Activated CD4-positive, alpha-beta T cell treated with anti-CD3 and anti-CD28 coated beads, Interleukin-2, amount 50 U/mL, for 4 hours (primary cell): ENCODE measurements around the gene GCNT3.
"Not testable (repeated sequence)": the region's sequence is repeated elsewhere in the genome, so short reads cannot be mapped to it uniquely, and the experiment has no call there.

Experiments used
- DNase-seq, 2 experiments: peaks; one replicate each; pipeline ENCODE4 v3.0.0-alpha.2; 2020

Gene GCNT3

DNA sequence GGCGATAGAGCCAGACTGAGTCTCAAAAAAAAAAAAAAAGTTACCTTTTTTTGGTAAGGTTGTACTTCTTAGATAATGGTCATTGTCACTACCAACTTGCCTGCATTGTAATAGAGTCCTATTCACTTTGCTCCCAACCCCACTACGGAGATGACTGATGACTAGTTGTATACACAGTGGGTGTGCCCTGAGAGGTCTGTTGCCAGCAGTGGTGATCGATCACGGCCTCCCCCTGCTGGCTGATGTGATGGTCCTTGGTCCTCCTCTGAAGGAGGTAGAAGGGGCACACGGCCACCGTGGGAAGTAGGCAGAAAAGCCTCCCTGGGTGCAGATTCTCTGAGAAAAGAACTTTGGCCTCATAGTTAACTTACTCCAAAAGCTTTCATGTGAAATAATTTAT is 10.7 kb downstream of the GCNT3 start:
- DNase-seq = peak in 1 of 2 experiments; percentile 17

DNA sequence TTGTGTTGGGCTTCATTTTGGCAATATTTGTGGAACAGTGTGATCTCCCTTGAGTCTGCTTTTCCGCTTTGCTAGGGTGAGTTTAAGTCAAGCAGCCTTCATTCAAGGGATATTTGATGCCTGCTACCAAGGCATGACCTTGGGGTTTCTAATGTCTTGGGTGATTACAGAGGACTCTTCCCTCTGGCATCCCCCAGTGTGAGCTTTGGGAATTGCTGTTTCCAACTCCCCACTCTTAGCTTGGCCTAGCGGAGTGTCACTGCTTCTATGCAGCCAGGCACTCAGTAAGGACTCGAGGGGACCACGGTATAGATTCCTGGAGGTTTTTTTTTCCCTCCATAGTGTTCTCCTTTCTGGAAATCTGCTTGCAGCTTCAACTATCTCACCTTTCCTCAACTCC is 21.1 kb downstream of the GCNT3 start:
- no peak for DNase-seq

DNA sequence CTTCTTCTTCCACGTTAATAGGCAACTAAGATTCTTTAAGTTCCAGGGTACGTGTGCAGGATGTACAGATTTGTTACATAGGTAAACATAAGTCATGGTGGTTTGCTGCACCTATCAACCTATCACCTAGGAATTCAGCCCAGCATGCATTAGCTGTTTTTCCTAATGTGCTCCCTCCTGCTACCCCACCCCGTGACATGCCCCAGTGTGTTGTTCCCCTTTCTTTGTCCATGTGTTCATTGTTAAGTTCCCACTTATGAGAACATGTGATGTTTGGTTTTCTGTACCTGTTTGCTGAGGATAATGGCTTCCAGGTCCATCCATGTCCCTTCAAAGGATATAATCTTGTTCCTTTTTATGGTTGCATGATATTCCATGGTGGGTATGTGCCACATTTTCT is 24.6 kb downstream of the GCNT3 start:
- no peak for DNase-seq

DNA sequence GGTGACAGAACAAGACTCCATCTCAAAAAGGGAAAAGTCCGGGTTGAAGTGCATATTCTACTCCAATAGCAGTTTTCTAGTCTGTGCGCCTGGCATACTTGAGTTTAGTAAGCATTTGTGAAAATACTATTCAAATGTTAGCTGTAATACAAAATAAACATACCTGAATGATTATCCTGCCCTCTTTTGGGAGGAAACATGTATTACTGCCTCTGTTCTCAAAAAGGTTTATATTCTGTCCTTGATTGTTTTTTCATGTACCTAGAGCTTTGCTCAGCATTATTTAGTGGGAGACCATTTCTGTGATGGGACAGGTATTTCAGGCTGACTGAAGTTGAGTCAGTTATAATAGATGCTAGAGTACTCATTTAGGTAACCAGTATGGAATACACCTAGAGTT is 25.9 kb downstream of the GCNT3 start:
- not testable (repeated sequence) for DNase-seq

DNA sequence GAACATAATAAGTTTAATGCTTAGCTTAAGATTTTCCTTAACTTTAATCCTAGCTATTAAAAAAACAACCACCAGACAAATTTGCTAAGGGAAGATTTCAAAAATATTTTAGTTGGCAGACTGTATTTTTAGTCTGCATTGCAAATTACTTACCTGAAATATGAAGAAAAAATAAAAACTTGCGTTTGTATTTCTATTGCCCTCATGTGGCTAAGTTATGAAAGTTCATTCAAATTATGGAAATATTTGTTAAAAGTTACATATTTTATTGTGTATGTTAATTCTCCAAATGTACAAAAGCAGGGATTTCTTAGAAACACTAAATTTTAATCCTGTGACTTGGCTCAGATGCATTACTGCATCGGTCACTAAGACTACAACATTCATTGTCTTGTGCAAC is 30.8 kb downstream of the GCNT3 start:
- DNase-seq = no peak

DNA sequence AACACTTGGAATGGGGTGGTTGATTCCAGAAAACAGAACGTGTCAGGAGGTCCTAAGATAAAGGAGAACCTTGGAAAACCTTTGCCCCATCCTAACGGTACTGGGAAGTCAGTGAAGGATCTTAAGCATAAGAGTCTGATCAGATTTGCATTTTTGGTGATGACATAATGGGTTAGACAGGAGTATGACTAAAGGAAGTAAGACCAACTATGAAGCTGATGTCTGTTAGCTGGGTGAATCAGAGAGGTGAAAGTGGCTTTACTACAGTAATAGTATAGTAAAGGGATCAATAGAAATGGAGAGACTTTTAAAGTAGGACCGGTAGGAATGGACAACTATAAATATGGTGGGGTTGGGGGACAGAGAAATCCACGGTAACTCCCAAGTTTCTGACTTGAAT is 33.2 kb downstream of the GCNT3 start:
- DNase-seq = no peak

DNA sequence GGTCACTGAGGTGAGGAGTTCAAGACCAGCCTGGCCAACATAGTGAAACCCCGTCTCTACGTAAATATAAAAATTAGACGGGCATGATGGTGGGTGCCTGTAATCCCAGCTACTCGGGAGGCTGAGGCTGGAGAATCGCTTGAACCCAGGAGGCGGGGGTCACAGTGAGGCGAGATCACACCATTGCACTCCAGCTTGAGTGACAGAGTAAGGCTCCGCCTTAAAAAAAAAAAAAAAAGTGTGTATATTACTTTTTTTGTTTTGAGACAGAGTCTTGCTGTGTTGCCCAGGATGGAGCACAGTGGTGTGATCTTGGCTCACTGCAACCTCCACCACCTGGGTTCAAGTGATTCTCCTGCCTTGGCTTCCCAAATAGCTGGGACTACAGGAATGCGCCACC is 34.2 kb downstream of the GCNT3 start:
- not testable (repeated sequence) for DNase-seq

DNA sequence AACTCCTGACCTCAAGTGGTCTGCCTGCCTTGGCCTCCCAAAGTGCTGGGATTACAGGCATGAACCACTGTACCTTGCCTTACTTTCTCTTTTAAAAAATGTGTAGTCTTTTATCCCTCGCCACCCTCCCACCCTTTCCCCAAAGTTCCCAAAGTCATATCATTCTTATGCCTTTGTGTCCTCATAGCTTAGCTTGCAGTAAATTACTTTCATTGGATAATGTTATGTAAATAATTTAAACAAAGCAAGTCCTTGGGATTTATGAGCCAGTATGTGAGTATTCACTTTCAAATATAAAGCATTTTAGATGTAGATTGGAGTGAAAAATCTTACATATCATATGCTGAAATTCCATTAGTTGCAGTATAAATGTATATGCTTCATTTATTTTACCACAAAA is 34.7 kb downstream of the GCNT3 start:
- DNase-seq = no peak

DNA sequence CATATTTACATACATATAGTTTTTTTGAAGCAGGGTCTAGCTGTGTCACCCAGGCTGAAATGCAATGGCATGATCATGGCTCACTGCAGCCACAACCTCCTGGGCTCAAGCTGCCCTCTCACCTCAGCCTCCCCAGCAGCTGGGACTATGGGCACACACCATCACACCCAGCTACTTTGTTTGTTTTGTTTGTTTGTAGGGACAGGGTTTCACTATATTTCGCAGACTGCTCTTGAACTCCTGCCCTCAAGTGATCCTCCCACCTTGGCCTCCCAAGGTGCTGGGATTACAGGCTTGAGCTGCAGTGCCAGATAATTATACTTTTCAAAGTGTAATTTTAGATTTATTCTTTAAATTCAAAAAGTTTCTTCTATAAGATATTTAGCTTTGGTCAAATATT is 35.5 kb downstream of the GCNT3 start:
- DNase-seq = no peak

DNA sequence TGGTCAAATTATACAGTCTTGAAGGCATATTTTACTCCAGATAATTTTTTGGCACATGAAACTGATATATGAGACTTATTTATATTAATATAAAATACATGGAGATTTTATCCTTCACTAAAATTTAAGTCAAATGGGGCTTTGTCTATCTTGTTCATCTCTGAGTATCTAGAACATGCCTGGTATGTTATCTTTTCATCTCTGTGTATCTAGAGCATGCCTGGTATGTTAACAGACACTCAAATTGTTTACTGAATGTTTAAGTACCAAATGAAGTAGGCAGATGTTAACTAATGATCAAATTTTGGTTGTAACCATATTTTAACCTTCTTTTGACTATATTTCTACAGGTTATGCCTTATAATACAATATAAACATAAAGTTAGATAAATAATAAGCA is 38.0 kb downstream of the GCNT3 start:
- no peak for DNase-seq

DNA sequence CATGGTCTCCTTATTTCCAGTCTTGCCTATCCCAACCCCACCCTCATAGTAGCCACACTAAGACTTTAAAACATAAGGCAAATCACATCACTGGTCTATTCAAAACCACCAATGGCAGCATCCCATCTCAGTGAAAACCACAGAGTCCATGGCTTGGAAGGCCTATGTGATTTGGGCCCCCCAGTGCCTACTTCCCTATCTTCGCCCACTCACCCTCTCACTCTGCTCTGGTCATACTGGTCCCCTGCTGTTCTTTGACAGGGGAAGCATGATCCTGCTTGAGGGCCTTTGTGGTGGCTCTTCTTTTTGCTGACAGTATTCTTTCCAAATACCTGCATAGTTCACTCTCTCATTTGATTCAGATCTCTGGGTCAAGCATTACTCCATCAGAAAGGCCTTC is 42.5 kb downstream of the GCNT3 start:
- DNase-seq = no peak

DNA sequence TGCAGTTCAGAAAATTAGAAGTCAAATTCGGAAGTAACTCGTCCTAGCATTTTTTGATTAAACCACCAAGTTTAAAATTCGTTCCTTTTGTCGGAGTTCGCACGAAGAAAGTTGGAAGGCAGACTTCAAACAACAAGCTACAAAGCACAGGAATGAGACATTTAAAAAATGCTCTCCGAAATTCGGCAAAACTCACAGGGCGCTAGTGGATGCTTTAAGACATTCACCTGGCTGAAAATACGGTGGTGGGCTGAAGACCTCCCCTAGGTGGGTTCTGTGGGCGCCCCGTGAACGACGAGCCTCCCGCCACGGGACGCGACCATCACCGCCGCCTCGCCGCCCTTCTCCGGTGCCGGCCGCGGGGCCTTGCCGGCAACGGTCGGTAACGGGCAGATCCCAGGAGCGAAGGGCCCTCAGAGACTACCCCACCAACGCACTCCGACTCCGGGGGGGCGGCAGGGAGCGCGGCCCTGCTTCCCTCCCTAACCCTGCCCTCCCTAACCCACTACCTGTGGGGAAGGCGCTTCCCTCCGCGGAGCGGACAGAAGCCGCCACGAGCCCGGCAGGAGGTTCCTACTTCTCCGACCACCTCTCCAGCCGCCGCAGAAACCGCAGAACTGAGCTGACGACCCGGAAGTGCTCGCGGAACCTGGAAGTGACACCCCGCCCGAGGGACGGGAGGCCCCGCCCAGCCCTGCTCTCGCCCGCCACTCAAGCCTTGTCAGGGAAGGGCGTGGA is 45.5 kb downstream of the GCNT3 start, which contains the start of gene GTF2A2:
Gene GTF2A2 (minus strand): TSS at position 619 of the 738 bp plus-strand sequence. CDS start 5,238 bp downstream, outside the sequence.
- DNase-seq = peak; percentile 86 to 87

DNA sequence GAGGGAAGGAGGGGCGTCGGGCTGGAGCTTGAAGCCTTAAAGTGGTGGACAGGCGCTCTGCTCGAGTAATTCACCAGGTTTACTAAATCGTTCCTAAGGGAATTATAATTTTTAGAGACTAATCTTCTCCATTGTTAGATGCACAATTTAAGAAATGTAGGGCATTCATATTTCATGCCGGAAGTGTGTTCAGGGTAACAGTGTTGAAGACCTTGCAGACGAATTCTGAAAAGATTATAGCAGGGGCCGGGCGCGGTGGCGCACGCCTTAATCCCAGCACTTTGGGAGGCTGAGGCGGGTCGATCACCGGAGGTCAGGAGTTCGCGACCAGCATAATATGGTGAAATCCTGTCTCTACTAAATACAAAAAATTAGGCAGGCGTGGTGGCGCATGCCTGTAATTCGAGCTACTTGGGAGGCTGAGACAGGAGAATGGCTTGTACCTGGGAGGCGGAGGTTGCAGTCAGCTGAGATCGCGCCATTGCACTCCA is 46.1 kb downstream of the GCNT3 start:
- no peak for DNase-seq

DNA sequence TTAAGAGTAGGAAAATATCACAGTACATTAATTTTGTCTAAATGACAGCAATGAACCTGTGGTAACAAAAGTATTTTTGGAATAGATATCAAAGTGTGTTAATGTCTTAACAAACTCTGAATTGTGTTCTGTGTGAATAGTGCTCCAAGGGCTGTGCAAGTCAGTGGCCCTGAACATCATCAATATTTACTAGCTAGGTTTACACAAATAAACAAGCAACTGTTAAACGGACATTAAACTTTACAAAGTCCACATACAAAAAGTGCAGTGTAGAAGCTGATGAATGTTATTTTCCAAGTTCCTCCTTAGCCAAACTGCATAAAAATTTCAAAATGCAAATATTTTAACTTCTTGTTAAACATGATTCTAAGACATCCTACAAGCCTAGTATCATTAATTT is 47.8 kb downstream of the GCNT3 start:
- no peak for DNase-seq

DNA sequence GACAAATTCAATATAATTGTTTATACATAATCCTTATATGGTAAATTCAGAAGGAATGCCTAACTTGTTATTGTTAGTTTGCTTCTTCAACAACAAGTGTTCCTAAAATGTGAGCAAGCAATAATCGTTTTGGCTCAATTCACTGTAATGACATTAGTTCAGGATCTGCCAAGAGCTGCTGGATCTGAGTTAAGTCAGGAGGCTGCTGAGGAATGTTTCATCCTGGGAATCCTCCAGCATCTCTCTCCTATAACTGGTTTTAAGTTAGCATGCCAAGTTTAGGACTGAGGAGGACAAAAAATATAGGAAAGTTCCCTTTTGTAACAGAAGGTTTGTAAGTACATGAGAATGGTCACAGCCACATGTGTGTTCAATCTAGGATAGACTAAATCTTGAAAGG is 50.7 kb downstream of the GCNT3 start:
- no peak for DNase-seq

DNA sequence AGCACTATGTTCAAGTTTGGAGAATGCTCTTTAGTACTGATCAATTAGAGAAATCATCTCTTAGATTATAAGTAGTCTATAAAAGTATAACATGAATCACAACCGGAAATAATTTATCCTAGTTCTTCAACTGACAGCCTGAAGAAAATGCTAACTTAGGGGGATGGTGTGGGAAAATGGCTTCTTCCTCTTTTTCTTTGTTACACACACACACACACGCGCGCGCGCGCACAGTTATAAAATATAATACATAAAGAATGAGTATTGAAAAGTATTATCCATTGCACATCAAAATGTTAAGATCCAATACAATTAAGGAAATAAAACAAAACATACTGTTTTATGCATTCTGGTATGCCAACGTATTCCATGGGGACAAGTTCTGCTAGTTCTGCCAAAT is 57.0 kb downstream of the GCNT3 start:
- DNase-seq = no peak
